H9 (cell line): ENCODE results near the gene RFX8. TPM values are rescaled to one million over a fixed set of nuclear protein-coding genes. Genes with fewer than 3 reads are reported as not detected.

ENCODE experiments used
- DNase-seq: peaks from one replicate; pipeline ENCODE4 v3.0.0-alpha.2; 2017
- H2AFZ ChIP-seq: one replicate; pipeline ENCODE4 v1.6.1; 2013; ENCODE audit warnings: mild to moderate bottlenecking, low read length, control low read depth, moderate library complexity
- H2AK5ac ChIP-seq: 2 replicates; pipeline ENCODE4 v1.6.1; 2013; ENCODE audit warnings: low read length, control low read depth, mixed read lengths; ENCODE audit not compliant: insufficient read length
- H2BK120ac ChIP-seq: one replicate; pipeline ENCODE4 v1.6.1; 2013; ENCODE audit warnings: low read depth, mild to moderate bottlenecking, low read length, control low read depth, inconsistent platforms; ENCODE audit not compliant: poor library complexity, severe bottlenecking
- H2BK12ac ChIP-seq: 2 replicates; pipeline ENCODE4 v1.6.1; 2013; ENCODE audit warnings: low read length, control low read depth, mixed read lengths, low read depth; ENCODE audit not compliant: insufficient read length
- H2BK15ac ChIP-seq: 2 replicates; pipeline ENCODE4 v1.6.1; 2013; ENCODE audit warnings: low read depth, low read length, control low read depth
- H2BK20ac ChIP-seq: one replicate; pipeline ENCODE4 v1.6.1; 2013; ENCODE audit warnings: low read depth, mild to moderate bottlenecking, low read length, control low read depth, inconsistent platforms; ENCODE audit not compliant: poor library complexity, severe bottlenecking
- H2BK5ac ChIP-seq: 2 replicates; pipeline ENCODE4 v1.6.1; 2013; ENCODE audit warnings: low read length, control low read depth, mixed read lengths; ENCODE audit not compliant: insufficient read length
- H3K14ac ChIP-seq: 2 replicates; pipeline ENCODE4 v1.6.1; 2013; ENCODE audit warnings: low read length, control low read depth; ENCODE audit not compliant: insufficient read depth
- H3K18ac ChIP-seq: 2 replicates; pipeline ENCODE4 v1.6.1; 2013; ENCODE audit warnings: low read depth, mild to moderate bottlenecking, mixed read lengths, low read length, control low read depth; ENCODE audit not compliant: insufficient read length
- H3K23ac ChIP-seq: 2 replicates; pipeline ENCODE4 v1.6.1; 2013; ENCODE audit warnings: low read length, control low read depth, mixed read lengths, low read depth; ENCODE audit not compliant: insufficient read length
- H3K23me2 ChIP-seq: 2 replicates; pipeline ENCODE4 v1.6.1; 2013; ENCODE audit warnings: low read depth, mild to moderate bottlenecking, mixed read lengths, low read length, control low read depth; ENCODE audit not compliant: insufficient read length, poor library complexity, severe bottlenecking
- H3K27ac ChIP-seq: 2 replicates; pipeline ENCODE4 v1.5.1; 2013; ENCODE audit warnings: low read length, control low read depth, mixed read lengths, low read depth; ENCODE audit not compliant: insufficient read length
- H3K27me3 ChIP-seq: 2 replicates; pipeline ENCODE4 v1.6.1; 2013; ENCODE audit warnings: low read length, control low read depth, inconsistent platforms; ENCODE audit not compliant: insufficient read depth
- H3K4ac ChIP-seq: 2 replicates; pipeline ENCODE4 v1.6.1; 2013; ENCODE audit warnings: low read depth, mild to moderate bottlenecking, control low read depth, inconsistent platforms, low read length, moderate library complexity
- H3K4me1 ChIP-seq: 2 replicates; pipeline ENCODE4 v1.6.1; 2013; ENCODE audit warnings: low read length, control low read depth, inconsistent platforms; ENCODE audit not compliant: insufficient read depth
- H3K4me2 ChIP-seq: 2 replicates; pipeline ENCODE4 v1.6.1; 2013; ENCODE audit warnings: low read length, control low read depth, mixed read lengths; ENCODE audit not compliant: insufficient read length, insufficient read depth
- H3K56ac ChIP-seq: 2 replicates; pipeline ENCODE4 v1.6.1; 2013; ENCODE audit warnings: low read depth, mild to moderate bottlenecking, mixed read lengths, low read length, control low read depth; ENCODE audit not compliant: insufficient read length
- H3K79me1 ChIP-seq: 2 replicates; pipeline ENCODE4 v1.6.1; 2013; ENCODE audit warnings: low read depth, mild to moderate bottlenecking, moderate library complexity, low read length, control low read depth, inconsistent platforms; ENCODE audit not compliant: insufficient read depth, poor library complexity, severe bottlenecking
- H3K79me2 ChIP-seq: 2 replicates; pipeline ENCODE4 v1.6.1; 2013; ENCODE audit warnings: low read length, control low read depth, inconsistent platforms; ENCODE audit not compliant: insufficient read depth
- H3K9ac ChIP-seq: 2 replicates; pipeline ENCODE4 v1.6.1; 2013; ENCODE audit warnings: low read length, control low read depth, mixed read lengths; ENCODE audit not compliant: insufficient read length; ENCODE audit errors: extremely low read depth
- H3K9me3 ChIP-seq: one replicate; pipeline ENCODE4 v1.6.1; 2013; ENCODE audit warnings: low read depth, low read length, inconsistent platforms; ENCODE audit not compliant: control insufficient read depth
- H3T11ph ChIP-seq: one replicate; pipeline ENCODE4 v1.6.1; 2013; ENCODE audit warnings: mild to moderate bottlenecking, low read length, control low read depth, inconsistent platforms
- H4K20me1 ChIP-seq: one replicate; pipeline ENCODE4 v1.6.1; 2013; ENCODE audit not compliant: control insufficient read depth, insufficient read length, insufficient read depth
- H4K5ac ChIP-seq: 2 replicates; pipeline ENCODE4 v1.6.1; 2013; ENCODE audit warnings: low read depth, mild to moderate bottlenecking, mixed read lengths, low read length, control low read depth; ENCODE audit not compliant: insufficient read length
- H4K8ac ChIP-seq: replicated peaks from 2 replicates; pipeline ENCODE4 v1.6.1; 2013; ENCODE audit warnings: low read length, control low read depth, mixed read lengths, low read depth; ENCODE audit not compliant: insufficient read length
- H4K91ac ChIP-seq: 2 replicates; pipeline ENCODE4 v1.6.1; 2013; ENCODE audit warnings: low read depth, mild to moderate bottlenecking, moderate library complexity, mixed read lengths, low read length, control low read depth; ENCODE audit not compliant: insufficient read length
- H3K27ac Mint-ChIP-seq, 3 experiments: 2 replicates in 2 of 3; 3 replicates in 1 of 3; pipeline ENCODE4 v1.8.0; 2020 to 2021; ENCODE audit warnings: mixed read lengths in 3 of 3, mild to moderate bottlenecking in 1 of 3, moderate library complexity in 1 of 3
- H3K27me3 Mint-ChIP-seq: 2 replicates; pipeline ENCODE4 v1.8.0; 2021; ENCODE audit warnings: low read depth, mild to moderate bottlenecking, moderate library complexity, mixed read lengths
- H3K36me3 Mint-ChIP-seq, 3 experiments: 2 replicates in 2 of 3; 3 replicates in 1 of 3; pipeline ENCODE4 v1.8.0; 2020 to 2021; ENCODE audit warnings: low read depth in 3 of 3, mixed read lengths in 3 of 3; ENCODE audit not compliant: insufficient read depth in 1 of 3
- H3K4me1 Mint-ChIP-seq, 2 experiments: 2 replicates each; pipeline ENCODE4 v1.8.0; 2020; ENCODE audit warnings: mixed read lengths in 2 of 2
- H3K4me3 Mint-ChIP-seq, 2 experiments: 2 replicates in 1 of 2; 3 replicates in 1 of 2; pipeline ENCODE4 v1.8.0; 2020 to 2021; ENCODE audit warnings: mild to moderate bottlenecking in 2 of 2, mixed read lengths in 2 of 2, moderate library complexity in 1 of 2
- H3K9me3 Mint-ChIP-seq, 2 experiments: 2 replicates in 1 of 2; 3 replicates in 1 of 2; pipeline ENCODE4 v1.8.0; 2020; ENCODE audit warnings: mild to moderate bottlenecking in 2 of 2, mixed read lengths in 2 of 2, moderate library complexity in 1 of 2
- WGBS: extraction: QIAGEN DNeasy Blood & Tissue Kit; methylation state at CpG from one replicate; pipeline ENCODE4 v1.1.7; 2013; ENCODE audit warnings: missing lambda C conversion rate, low lambda C conversion rate, mixed read lengths; ENCODE audit not compliant: insufficient read length; ENCODE audit errors: extremely low coverage; 5-methylcytosine and 5-hydroxymethylcytosine counted together
- total RNA-seq: library from RNA; stranded (reverse); gene quantifications from 2 replicates; pipeline ENCODE4 v1.2.1, GENCODE V29; 2021
- TF ChIP-seq, protein P1 (sequence below): fragments of 200-600 bp; sonication (generic); conservative IDR thresholded peaks from 3 replicates; pipeline ENCODE4 v1.8.0; 2021; ENCODE audit warnings: antibody characterized with exemption, mild to moderate bottlenecking

Gene RFX8
- total RNA-seq, 1 experiment from 2014 or later, result 0.22 TPM

DNA sequence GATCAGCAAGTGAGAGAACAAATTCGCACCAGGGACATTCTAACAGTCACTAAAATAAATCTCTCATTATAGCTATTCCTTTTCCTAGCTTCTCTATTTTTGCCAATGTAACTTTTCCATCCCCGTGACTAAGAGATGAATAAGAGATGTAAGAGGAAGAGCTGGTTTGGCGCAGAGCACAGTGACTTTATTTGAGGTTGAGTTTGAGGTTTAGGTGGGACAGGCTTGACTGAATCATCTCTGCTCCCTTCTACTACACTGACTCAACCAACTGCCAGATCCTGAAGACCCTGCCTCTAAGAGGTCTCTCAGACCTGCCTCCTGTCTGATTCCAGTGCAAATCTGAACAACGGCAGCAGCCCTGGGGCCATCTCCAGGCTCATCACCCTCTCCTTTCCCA lies 28.0 kb downstream of the RFX8 start:
- H3K79me2 ChIP-seq, result no peaks in the 10 kb centered on the region
- no peaks in the 10 kb centered on the region for H4K20me1 ChIP-seq
- no peak overlapping the region for H3K56ac ChIP-seq
- Mint-ChIP-seq H3K36me3 (peaks cover 0 to 4% (median 0%) of the 10 kb centered on the region in 3 experiments; a peak in 3 of 7 replicates), H3K4me1 (peaks cover 4 to 8% of the 10 kb centered on the region in 2 experiments; a peak in 3 of 4 replicates), H3K27me3 (peaks cover 2% of the 10 kb centered on the region; the same call in 1 of the 2 replicates), H3K9me3 (peaks cover 0 to 3% of the 10 kb centered on the region in 2 experiments; a peak in 2 of 5 replicates), H3K4me3 (no peak overlapping the region), H3K27ac (no peak overlapping the region)
- H4K8ac ChIP-seq, result no peak overlapping the region
- no peak overlapping the region for H3K4ac ChIP-seq
- H3K4me1 ChIP-seq, result no peaks in the 10 kb centered on the region
- no peaks in the 10 kb centered on the region for H3K27me3 ChIP-seq
- no peak overlapping the region for H2BK20ac ChIP-seq
- peak overlapping the region; percentile 13 for H3K9ac ChIP-seq
- no peaks in the 10 kb centered on the region for H3K79me1 ChIP-seq
- no peaks in the 10 kb centered on the region for H3K9me3 ChIP-seq
- H2BK120ac ChIP-seq, result no peak overlapping the region
- no peak overlapping the region for H3K23ac ChIP-seq
- H3K4me2 ChIP-seq, result no peak overlapping the region
- no peak overlapping the region for H2BK12ac ChIP-seq
- H3K18ac ChIP-seq, result no peak overlapping the region
- H3T11ph ChIP-seq, result no peak overlapping the region
- no peak overlapping the region for H2AK5ac ChIP-seq
- no CpG with 5 or more reads among the region's 4 CpGs for WGBS
- no peak overlapping the region for H4K5ac ChIP-seq
- no peak overlapping the region for H2BK5ac ChIP-seq
- H2AFZ ChIP-seq, result no peak overlapping the region
- TF ChIP-seq, protein P1, sequence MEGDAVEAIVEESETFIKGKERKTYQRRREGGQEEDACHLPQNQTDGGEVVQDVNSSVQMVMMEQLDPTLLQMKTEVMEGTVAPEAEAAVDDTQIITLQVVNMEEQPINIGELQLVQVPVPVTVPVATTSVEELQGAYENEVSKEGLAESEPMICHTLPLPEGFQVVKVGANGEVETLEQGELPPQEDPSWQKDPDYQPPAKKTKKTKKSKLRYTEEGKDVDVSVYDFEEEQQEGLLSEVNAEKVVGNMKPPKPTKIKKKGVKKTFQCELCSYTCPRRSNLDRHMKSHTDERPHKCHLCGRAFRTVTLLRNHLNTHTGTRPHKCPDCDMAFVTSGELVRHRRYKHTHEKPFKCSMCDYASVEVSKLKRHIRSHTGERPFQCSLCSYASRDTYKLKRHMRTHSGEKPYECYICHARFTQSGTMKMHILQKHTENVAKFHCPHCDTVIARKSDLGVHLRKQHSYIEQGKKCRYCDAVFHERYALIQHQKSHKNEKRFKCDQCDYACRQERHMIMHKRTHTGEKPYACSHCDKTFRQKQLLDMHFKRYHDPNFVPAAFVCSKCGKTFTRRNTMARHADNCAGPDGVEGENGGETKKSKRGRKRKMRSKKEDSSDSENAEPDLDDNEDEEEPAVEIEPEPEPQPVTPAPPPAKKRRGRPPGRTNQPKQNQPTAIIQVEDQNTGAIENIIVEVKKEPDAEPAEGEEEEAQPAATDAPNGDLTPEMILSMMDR, result no peak
- no peak overlapping the region for H4K91ac ChIP-seq
- H3K14ac ChIP-seq, result no peak overlapping the region
- H3K27ac ChIP-seq, result no peak overlapping the region
- no peak overlapping the region for H2BK15ac ChIP-seq
- no peaks in the 10 kb centered on the region for H3K23me2 ChIP-seq
- no peak for DNase-seq
